Fibroblast of the conjunctiva (primary cell): Measurements from ENCODE around the gene ARHGAP44.

Experiments
- DNase-seq: peaks from one replicate; pipeline ENCODE4 v3.0.0-alpha.2; 2010; ENCODE audit warnings: low read depth

The ARHGAP44 gene

DNA sequence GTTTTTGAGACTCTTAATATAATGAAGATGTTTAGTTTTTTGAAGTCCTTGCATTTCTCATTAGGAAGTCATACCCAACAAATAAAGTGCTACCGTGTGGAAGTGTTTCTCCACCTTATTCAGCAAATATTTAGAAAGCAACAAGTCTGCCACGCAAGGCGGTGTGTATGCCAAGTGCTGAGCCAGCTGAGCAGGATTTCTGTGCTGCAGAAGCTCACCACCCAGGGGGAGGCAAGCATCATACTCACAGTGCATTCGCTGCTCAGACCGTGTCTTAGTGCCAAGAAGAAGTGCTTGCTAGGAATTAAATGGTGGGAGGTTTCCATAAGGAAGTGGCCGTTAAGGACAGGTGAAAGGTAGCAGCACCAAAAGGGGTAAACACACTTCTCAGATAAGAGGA is 111.2 kb downstream of the ARHGAP44 start:
- DNase-seq, result no peak

DNA sequence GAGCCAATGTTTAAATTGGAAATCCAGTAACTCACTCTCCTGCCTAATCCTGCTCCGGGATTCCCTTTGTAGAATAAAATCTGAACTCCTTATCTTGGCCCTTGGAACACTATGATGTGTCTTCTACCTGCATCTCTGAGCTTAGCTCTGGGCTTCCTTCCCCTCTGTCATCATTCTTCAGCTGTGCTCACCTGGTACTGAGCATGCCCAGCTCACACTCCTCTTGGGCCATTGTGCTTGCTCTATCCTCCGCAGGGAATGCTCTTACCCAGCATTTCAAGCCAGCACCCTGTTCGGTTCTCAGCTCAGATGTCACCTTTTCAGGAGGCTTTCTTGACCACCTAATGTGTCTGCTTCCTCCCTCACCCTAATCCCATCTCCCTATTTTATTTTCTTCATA is 112.7 kb downstream of the ARHGAP44 start:
- DNase-seq, result no peak

DNA sequence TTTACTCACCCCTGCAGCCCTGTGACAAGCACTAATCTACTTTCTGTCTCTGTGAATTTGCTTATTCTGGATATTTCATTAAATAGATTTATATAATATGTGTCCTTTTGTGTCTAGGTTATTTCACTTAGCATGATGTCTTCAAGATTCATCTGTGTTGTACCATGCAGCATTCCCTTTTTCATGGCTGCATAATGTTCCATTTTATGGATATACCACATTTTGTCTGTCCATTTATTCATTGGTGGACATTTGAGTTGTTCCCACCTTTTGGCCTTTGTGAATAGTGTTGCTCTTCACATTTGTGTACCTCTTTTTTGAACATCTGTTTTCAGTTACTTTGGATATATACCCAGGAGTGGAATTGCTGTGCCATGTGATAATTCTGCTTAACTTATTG is 118.2 kb downstream of the ARHGAP44 start:
- DNase-seq, result no peak

DNA sequence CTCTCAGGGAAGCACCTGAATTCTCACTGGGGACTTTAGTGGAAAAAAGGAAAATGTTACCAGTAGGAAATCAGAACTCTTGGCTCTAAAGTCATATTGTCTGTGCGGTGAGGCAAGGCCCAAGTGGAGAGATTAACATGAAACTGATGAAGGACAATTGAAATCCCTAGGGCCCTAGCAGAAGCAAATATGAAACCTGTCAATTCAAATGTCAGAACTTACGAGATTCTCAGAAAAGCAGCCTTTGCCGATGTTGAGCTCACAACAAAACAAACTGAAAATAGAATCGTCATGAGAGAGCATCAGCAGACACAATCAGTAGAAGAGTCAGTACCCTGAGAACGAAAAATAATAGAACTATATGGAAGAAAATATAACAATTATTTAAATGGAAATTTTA is 119.7 kb downstream of the ARHGAP44 start:
- no peak for DNase-seq

DNA sequence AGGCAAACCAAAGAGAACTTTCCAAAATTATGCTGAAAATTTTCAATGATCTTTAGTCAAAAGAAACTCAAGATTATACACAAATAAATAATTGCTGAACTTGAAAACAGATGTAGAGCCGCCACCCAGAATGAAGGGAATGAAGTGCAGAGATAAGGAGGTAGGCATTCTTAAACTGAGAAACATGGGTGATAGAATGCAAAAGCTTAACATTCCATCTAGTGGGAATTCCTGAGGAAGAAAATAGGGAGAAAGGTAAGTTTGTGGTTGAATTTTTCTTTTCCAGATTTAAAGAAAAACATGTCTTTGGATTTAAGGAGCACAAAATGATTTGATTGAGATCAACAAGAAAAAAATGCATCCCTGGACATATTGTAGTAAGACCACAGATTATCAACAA is 120.2 kb downstream of the ARHGAP44 start:
- DNase-seq, result no peak

DNA sequence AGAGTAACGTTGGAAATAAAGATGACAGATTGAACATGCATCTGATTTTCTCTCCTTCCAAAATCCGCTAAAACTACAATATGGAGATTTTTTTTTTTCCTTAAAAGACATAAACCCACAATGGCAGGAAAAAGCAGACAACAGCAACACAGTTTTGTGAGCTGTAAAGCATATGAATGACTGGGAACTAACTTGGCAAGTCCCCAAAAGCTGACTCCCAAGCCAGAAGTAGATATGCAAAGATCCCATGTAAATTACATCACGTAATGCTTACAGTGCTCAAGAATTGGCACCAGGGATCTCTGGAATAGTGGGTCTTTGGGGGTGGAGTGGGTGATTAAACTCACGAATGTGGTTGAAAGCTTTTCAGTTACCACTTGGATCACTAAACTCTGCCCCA is 121.9 kb downstream of the ARHGAP44 start:
- DNase-seq, result no peak

DNA sequence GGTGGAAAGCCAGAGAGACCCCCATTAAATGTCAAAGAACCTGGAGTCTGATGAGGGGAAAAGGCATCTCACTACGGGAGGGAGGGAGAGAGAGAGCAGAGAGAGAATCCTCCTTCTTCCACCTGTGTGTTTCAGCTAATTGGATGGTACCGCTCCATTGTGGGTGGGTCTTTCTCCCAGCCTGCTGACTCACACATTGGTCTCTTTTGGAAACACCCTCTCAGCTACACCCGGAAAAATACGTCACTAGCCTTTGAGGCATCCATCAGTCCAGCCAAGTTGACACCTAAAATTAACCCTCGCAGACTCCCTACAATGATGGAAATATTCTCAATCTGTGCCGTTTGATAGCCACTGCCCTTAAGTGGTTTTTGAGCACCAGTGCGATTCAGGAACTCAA is 128.1 kb downstream of the ARHGAP44 start:
- no peak for DNase-seq

DNA sequence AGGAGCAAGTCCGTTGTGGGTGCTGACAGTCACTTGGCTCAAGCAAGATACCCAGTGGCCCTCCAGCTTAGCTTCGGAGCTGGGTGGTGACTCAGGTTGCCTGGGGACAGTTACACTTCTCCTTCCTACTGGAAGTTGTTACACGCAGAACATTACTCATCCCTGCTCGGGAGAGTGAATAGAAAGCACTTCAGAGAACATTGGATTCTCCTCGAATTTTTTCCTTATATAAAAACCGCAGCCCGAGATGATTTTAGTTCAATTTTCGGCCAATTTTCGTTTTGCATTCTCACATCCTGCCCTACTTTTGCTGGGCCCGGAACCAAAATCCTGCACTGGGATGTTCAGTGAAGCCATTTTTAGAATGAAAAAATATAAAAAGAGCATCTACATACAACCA is 128.8 kb downstream of the ARHGAP44 start:
- no peak for DNase-seq

DNA sequence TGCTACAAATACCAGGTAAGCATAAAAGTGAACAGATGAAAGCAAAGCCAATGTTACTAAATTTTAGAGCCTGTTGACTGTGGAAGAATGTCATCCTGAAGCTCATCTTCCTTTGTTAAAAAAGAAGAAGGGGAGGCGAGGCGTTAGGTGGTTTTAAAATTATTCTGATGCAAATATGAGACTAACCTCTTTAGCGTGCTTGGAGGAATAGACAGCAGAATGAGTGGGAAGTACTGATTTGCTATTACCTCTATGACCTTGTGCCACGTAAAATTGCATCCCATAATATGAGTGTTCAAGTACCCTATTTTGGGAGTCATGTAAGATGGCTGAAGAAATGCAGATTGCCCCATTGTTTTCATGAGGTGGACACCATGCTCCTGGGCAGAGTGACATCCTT is 132.8 kb downstream of the ARHGAP44 start:
- DNase-seq, result no peak

DNA sequence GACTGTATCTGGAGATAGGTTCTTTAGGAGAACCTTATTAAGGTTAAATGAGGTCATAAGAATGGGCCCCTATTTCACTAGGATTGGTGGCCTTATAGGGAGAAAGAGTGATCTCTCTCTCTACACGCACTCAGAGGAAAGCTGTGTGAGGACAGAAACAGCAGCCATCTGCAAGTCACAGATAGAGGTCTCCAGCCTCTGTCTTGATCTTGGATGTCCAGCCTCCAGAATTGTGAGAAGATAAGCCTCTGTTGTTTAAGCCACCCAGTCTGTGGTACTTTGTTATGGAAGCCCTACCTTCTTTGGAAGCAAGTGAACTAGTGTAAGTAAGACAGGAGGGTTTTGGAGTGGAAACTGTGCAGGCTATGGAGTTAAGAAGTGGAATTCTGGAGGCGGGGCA is 135.3 kb downstream of the ARHGAP44 start:
- DNase-seq, result no peak

DNA sequence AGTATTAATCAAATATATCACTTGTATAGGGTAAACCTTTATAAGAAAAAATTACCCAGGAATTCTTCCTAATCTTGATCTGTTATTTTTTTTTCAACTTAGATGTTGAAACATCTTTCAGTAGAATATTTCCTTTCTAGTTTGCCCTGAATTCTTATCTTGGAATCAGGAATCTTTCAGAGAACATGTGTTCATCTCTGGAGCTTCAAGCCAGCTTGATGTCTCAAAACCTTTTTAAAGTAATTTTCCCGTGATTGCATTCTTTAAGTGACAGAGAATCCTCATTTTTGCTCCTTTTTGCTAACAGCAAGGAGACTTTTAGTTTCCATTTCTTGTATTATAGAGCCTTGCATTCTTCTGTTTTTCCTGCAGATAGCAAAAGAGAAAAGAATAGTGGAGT is 137.7 kb downstream of the ARHGAP44 start:
- no peak for DNase-seq

DNA sequence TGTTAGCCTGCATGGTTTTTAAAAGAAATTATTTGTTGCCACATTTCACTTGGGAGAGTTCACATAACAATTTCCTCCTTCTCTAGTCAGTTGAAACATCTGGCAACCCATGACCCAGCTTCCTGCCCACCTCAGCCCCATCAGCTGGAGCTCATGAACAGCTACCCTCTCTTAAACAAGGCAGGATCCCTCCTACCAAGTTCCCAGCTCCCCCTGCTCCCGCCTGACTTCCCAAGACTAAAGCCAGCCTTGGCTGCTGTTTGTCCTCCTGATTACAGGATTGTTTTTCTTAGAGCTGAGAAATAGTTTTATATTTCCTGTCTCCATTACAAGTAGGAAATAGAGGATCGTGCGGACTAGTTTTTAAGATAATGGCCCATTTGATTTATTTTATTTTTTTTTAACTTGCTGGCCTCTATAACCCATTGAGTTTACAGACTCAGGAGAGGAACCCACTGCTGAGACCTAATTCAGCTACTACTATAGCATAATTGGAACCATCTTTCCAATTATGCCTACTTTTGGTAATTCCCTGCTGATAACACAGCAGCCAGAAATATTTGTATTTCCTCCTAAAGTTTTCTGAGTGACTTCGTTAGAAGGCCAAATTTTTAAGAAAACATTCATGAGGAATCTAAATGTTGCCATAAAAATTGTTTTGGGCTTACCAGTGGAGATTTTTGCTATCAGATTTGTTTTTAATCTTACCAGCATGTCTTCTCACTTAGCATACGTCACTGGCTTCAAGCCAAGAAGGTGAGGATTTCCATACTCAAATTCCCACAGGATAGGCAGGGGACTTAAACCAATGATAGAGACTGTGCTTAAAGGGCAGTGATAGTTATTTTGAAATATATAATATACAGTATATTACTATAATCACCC is 138.5 kb downstream of the ARHGAP44 start:
- no peak for DNase-seq

DNA sequence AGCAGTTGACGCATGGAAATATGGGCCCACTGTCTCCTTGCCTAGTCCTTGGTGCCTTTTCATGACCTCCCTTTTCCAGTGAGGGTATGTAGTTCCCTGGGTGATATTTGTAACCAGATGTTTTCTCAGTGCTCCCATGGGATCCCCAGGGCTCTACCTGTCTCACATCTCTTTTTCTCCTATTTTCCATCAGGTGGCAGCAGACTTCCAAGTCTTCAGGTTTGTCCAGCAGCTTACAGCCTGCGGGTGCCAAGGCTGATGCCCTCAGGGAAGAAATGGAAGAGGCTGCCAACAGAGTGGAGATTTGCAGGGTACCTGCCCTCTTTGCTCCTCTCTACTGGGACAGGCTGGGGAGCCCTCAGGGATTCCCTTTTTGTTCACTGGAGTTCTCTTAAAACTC is 139.4 kb downstream of the ARHGAP44 start:
- no peak for DNase-seq

DNA sequence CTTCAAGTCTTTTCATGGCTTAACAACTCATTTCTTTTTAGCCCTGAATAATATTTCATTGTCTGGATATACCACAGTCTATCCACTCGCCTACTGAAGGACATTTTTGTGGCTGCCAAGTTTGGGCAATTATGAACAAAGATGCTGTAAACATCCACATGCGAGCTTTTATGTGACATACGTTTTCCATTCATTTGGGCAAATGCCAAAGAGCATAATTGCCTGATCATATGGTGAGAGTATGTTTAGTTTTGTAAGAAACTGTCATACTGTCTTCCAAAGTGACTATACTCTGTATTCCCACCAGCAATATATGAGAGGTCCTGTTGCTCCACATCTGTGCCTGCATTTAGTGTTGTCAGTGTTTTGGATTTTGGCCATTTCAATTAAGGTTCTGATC is 147.2 kb downstream of the ARHGAP44 start:
- no peak for DNase-seq

DNA sequence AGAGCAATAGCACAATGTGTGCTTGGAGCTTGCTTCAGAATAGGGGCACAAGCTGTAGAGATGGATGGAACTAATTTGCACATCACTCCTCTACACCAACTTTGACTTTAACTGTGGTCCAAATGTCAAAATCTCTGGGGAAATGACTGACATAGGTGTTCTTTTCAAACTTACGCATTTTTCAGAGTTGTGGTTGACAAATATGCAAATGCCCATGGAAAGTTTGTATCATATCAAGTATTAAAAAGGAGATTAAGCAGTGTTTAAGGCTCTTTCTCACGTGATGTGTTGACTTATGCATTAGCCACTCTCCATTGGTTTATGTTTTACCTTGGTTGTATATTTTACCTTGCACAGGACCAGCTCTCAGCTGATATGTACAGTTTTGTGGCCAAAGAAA is 151.4 kb downstream of the ARHGAP44 start:
- DNase-seq, result no peak

DNA sequence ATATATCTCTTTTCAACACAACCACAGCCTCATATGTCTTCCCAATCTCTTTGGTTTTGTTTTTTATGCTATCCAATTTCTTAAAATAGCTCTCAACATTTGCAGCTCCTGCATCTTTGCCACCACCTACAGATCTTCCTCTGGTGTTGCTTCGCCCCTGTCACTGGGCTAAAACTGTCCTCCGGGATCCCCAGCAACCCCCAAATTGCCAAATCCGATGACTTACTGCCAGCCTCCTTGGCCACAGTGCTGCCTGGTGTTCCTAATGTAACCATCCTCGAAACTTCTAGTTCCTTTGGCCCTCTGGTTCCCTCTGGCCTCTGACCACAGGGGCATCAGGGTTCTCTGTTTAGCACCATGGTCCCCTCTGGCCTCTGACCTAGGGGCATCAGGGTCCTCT is 157.7 kb downstream of the ARHGAP44 start:
- no peak for DNase-seq

DNA sequence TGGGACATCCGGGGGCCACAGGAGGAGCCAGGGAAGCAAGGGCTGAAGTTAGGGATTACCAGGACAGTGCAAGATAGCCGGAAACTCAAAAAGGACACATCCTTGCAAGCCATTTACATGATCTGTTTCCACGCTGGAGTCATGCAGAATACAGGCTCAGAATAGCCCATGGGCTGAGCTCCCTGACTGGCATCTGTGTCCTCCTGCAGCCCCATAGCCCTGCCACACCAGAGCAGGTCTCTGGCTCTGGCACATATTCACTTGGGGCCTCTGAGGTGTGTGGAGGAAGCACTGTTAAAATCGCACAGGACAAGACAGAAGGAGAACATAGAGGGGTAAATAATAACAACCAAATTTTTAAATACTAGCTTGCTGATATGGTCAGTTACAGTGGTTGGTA is 162.7 kb downstream of the ARHGAP44 start:
- DNase-seq, result no peak

DNA sequence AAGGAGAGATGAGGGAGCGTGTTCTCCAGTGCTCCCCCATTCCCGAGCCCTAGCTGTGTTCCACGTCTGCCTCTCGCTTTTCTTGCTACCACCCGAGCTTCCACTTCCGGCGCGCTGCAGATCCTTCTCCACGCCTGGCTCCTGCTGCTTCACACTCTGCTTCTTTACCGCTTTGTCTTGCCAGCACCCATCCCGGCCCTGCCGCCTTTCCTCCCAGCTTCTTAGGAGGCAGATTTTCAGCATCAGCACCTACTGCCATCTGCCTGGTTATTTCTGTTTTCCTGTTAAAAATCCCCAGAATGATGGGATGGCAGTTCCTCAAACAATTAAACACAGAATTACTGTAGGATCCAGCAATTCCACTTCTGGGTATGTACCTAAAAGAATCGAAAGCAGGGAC is 163.9 kb downstream of the ARHGAP44 start:
- no peak for DNase-seq

DNA sequence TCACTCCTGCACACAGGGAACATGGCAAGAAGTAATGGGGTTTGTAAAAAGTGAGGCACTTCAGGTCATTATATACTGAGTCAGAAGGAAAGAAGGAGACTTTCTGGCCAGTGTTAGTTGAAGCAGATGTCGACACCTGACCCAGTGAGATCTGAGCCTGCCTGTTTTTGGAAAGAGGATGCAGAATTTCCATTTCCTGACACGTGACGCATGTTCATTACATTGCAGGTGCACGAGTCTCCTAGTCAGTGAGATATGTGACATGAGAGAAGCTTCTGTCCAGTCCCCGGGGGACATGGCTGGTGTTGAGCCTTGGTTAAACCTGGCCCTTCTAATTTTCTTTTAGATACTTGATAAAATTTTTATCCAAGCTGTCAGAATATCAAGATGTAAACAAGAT is 166.2 kb downstream of the ARHGAP44 start:
- DNase-seq, result no peak

DNA sequence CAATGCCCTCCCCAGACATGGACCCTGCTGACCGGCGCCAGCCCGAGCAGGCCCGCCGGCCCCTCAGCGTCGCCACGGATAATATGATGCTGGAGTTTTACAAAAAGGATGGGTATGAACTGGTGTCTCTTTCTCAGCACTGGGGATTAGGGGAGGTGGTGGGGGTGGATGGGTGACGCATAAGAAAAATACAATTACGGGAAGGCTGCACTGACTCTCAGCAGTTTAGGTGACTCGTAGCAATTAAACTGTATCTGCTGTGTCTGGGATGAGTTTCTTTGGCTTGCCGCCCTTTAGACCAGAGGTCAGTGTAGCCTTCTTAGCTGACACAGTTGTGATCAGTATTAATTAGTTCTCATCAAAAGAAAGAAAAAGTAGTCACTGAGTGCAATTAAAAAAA is 169.5 kb downstream of the ARHGAP44 start:
- DNase-seq, result no peak

DNA sequence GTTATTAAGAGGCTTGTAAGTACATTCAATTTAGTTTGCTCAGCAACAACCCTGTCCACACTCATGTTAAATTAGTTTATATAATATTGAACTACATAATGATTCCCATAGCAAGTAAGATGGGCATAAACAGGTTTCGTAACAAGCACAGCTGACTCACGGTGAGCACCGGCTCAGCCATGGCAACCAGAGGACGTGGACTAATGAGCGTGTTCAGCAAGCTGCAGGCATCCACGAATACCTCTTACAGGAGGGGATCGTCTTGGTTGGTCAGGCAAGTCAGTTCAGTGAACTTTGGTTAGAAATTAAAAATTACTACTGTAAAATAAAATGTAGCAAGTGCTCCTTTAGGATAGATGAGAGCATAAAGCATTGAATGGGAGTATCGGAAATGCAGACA is 170.1 kb downstream of the ARHGAP44 start:
- DNase-seq, result peak; percentile 22

DNA sequence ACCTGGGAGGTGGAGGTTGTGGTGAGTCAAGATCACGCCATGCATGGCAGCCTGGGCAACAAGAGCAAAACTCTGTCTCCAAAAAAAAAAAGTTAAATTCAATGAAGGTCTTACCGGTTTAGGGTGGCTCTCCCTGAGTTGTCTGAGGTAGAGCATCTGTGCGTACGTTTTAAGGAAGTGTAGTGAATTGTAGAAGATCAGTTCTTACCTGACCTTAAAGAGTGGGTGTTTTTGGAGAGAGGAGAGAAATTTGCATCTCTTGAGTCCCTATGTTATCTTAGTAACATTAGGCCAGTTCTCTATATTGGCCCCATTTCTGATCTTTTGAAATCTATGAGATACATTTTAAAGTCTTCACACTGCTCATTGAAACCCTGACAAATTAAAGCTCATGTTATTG is 172.4 kb downstream of the ARHGAP44 start:
- DNase-seq, result no peak

DNA sequence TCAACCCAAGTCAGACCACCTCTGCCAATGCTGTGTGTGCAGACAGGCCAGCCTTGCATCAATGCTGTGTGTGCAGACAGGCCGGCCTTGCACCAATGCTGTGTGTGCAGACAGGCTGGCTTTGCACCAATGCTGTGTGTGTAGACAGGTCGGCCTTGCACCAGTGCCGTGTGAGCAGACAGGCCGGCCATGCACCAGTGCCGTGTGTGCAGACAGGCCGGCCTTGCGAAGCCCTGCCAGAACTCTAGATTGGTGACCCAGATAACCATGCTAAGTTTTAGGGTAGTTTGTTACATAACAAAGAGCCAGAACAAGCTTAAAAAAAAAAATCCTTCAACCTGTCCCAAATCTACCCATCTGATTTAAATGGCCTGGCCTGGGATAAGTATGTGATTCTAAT is 174.2 kb downstream of the ARHGAP44 start:
- no peak for DNase-seq

DNA sequence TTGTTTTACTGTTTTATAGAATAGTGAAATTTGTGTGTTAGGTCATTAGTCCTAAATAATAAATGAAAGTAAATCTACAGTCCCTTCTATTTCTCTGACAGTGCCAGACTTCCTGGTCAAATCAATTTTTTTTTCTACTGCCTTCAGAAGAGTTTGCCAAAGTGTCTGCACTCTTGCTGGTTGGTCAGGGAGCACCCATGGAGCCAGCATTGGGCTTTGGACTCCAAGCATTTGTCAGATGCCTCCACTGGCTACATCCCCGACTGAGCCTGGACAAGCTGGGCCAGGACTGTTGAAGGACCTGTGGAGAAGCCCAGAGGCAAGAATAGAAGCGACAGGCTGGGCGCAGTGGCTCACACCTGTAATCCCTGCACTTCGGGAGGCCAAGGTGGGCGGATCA is 174.9 kb downstream of the ARHGAP44 start:
- no peak for DNase-seq
